HepG2 (cell line): ENCODE measurements around the gene RBSN. TPM values are rescaled to one million over a fixed set of nuclear protein-coding genes. Genes with fewer than 3 reads are reported as not detected.
A peak's percentile ranks its signal among the peaks of the same experiment; 100 is the strongest.

ENCODE experiments used
- FLYWCH1 ChIP-seq: sonication (generic); formaldehyde crosslinking; IDR thresholded peaks from 2 replicates; pipeline ENCODE4 v1.8.1; 2023; ENCODE audit warnings: mild to moderate bottlenecking, missing genetic modification reagents
- HOXD1 ChIP-seq: sonication (generic); formaldehyde crosslinking; IDR thresholded peaks from 2 replicates; pipeline ENCODE4 v1.5.0; 2020; ENCODE audit warnings: missing genetic modification reagents
- IRF2 ChIP-seq: IDR thresholded peaks from 2 replicates; pipeline ENCODE4 v1.6.1; 2018; ENCODE audit warnings: missing genetic modification reagents, missing compliant biosample characterization
- JUN ChIP-seq: sonication (generic); formaldehyde crosslinking; IDR thresholded peaks from 2 replicates; pipeline ENCODE4 v1.4.0; 2020; ENCODE audit warnings: mild to moderate bottlenecking, missing genetic modification reagents
- ONECUT2 ChIP-seq: sonication (generic); formaldehyde crosslinking; IDR thresholded peaks from 2 replicates; pipeline ENCODE4 v1.4.0; 2020; ENCODE audit warnings: missing genetic modification reagents
- RFX1 ChIP-seq: fragments of 450-650 bp; IDR thresholded peaks from 2 replicates; pipeline ENCODE4 v1.6.1; 2017
- RFXANK ChIP-seq: IDR thresholded peaks from 2 replicates; pipeline ENCODE4 v1.6.1; 2016
- RORA ChIP-seq: sonication (generic); formaldehyde crosslinking; IDR thresholded peaks from 2 replicates; pipeline ENCODE4 v1.5.0; 2020; ENCODE audit warnings: mild to moderate bottlenecking, missing genetic modification reagents, moderate library complexity
- TEAD3 ChIP-seq: optimal IDR thresholded peaks from 2 replicates; pipeline ENCODE3; 2016; ENCODE audit warnings: borderline replicate concordance
- THYN1 ChIP-seq: sonication (generic); formaldehyde crosslinking; IDR thresholded peaks from 2 replicates; pipeline ENCODE4 v1.8.1; 2023; ENCODE audit warnings: low read depth, mild to moderate bottlenecking, moderate library complexity, missing genetic modification reagents, borderline replicate concordance
- ZFP41 ChIP-seq: sonication (generic); formaldehyde crosslinking; IDR thresholded peaks from 2 replicates; pipeline ENCODE4 v1.4.0; 2020; ENCODE audit warnings: mild to moderate bottlenecking, missing genetic modification reagents, borderline replicate concordance
- ZMYM4 ChIP-seq: sonication (generic); formaldehyde crosslinking; IDR thresholded peaks from 2 replicates; pipeline ENCODE4 v1.8.1; 2023; ENCODE audit warnings: mild to moderate bottlenecking, missing genetic modification reagents
- ZNF350 ChIP-seq: sonication (generic); formaldehyde crosslinking; IDR thresholded peaks from 2 replicates; pipeline ENCODE4 v1.4.0; 2020; ENCODE audit warnings: mild to moderate bottlenecking, low read depth, missing genetic modification reagents, borderline replicate concordance
- ZNF562 ChIP-seq: sonication (generic); formaldehyde crosslinking; IDR thresholded peaks from 2 replicates; pipeline ENCODE4 v1.8.0; 2022; ENCODE audit warnings: missing genetic modification reagents, borderline replicate concordance
- polyA plus RNA-seq, 8 experiments: library from polyadenylated mRNA; depleted of rRNA in 3 of 8; stranded (reverse) in 7 of 8; unstranded in 1 of 8; fragments of >200 nt; fragmentation: Illumina TruSeq in 4 of 8; extraction: Trizol in 4 of 8; gene quantifications; 2 replicates each; pipeline versions ENCODE4 v1.2.1 to v1.2.3, GENCODE V29; 2011 to 2016; ENCODE audit warnings: low read depth in 4 of 8, missing spikeins in 1 of 8, mixed read lengths in 1 of 8; ENCODE audit not compliant: insufficient read depth in 1 of 8
- total RNA-seq, 5 experiments: library from RNA; depleted of rRNA; stranded (reverse); fragments of >200 nt; fragmentation: Illumina TruSeq; extraction: Trizol; gene quantifications; 2 replicates each; pipeline ENCODE4 v1.2.3, GENCODE V29; 2016; ENCODE audit warnings: low read depth in 1 of 5
- TF ChIP-seq, protein P1 (sequence below): sonication (generic); formaldehyde crosslinking; IDR thresholded peaks from 2 replicates; pipeline ENCODE4 v1.4.0; 2020; ENCODE audit warnings: missing genetic modification reagents
- TF ChIP-seq, protein P2 (sequence below): sonication (generic); formaldehyde crosslinking; IDR thresholded peaks from 2 replicates; pipeline ENCODE4 v1.5.0; 2020; ENCODE audit warnings: mild to moderate bottlenecking, missing genetic modification reagents
- TF ChIP-seq, protein P3 (sequence below): sonication (generic); formaldehyde crosslinking; IDR thresholded peaks from 2 replicates; pipeline ENCODE4 v1.4.0; 2020; ENCODE audit warnings: missing genetic modification reagents
- TF ChIP-seq, protein P4 (sequence below): sonication (generic); formaldehyde crosslinking; IDR thresholded peaks from 2 replicates; pipeline ENCODE4 v1.4.0; 2020; ENCODE audit warnings: missing genetic modification reagents
- TF ChIP-seq, protein P5 (sequence below): sonication (generic); formaldehyde crosslinking; IDR thresholded peaks from 2 replicates; pipeline ENCODE4 v1.8.1; 2023; ENCODE audit warnings: mild to moderate bottlenecking, moderate library complexity, missing genetic modification reagents

Gene RBSN
- total and polyA plus RNA-seq, 2 of the 13 experiments (the other 11 are each of a cell fraction or from before 2014, with no cell fraction given), result 7.9 to 11.8 TPM

DNA sequence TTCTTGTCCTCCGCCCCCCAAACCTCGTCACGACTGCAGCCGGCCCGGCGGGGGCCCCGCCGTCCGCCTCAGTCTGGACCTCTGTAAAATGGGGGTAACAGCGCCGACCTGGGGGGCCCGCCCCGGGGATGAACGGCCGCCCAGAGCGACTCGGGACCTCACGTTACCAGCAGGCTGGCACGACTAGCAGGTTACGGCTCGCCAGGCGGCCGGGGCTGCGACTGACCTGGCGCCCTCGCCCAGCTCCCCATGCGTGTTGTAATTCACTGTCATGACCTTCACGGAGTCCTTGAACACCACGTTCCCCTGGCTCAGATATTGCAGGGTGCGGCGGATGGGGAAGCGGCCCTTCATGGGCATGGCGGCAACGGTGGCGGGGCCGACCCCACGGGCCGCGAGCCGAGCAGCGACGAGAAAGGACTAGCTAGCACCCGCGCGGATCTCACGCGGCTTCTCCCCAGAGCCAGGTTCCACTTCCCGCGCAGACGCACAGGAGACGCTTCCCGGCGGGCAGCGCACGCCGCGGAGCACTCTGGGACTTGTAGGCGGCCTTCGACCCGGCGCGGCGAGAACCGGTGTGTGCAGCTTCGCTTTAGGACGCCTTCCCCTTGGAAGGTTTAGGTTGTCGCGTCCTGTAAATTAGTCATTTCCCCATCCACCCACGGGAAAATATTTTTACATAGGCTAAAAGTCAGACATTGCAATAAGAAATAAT is 34.0 kb downstream of the RBSN start, which contains the start of gene MRPS25 (continued):
- TF ChIP-seq, protein P1, sequence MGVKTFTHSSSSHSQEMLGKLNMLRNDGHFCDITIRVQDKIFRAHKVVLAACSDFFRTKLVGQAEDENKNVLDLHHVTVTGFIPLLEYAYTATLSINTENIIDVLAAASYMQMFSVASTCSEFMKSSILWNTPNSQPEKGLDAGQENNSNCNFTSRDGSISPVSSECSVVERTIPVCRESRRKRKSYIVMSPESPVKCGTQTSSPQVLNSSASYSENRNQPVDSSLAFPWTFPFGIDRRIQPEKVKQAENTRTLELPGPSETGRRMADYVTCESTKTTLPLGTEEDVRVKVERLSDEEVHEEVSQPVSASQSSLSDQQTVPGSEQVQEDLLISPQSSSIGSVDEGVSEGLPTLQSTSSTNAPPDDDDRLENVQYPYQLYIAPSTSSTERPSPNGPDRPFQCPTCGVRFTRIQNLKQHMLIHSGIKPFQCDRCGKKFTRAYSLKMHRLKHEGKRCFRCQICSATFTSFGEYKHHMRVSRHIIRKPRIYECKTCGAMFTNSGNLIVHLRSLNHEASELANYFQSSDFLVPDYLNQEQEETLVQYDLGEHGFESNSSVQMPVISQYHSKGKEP, result no peak
- TF ChIP-seq, protein P2, sequence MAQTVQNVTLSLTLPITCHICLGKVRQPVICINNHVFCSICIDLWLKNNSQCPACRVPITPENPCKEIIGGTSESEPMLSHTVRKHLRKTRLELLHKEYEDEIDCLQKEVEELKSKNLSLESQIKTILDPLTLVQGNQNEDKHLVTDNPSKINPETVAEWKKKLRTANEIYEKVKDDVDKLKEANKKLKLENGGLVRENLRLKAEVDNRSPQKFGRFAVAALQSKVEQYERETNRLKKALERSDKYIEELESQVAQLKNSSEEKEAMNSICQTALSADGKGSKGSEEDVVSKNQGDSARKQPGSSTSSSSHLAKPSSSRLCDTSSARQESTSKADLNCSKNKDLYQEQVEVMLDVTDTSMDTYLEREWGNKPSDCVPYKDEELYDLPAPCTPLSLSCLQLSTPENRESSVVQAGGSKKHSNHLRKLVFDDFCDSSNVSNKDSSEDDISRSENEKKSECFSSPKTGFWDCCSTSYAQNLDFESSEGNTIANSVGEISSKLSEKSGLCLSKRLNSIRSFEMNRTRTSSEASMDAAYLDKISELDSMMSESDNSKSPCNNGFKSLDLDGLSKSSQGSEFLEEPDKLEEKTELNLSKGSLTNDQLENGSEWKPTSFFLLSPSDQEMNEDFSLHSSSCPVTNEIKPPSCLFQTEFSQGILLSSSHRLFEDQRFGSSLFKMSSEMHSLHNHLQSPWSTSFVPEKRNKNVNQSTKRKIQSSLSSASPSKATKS (CRISPR knock-in tag), result 0 out of 2 replicates have a peak, but pooled peaks have one; percentile 53
- TF ChIP-seq, protein P3, sequence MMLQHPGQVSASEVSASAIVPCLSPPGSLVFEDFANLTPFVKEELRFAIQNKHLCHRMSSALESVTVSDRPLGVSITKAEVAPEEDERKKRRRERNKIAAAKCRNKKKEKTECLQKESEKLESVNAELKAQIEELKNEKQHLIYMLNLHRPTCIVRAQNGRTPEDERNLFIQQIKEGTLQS (CRISPR knock-in tag), result no peak
- TF ChIP-seq, protein P4, sequence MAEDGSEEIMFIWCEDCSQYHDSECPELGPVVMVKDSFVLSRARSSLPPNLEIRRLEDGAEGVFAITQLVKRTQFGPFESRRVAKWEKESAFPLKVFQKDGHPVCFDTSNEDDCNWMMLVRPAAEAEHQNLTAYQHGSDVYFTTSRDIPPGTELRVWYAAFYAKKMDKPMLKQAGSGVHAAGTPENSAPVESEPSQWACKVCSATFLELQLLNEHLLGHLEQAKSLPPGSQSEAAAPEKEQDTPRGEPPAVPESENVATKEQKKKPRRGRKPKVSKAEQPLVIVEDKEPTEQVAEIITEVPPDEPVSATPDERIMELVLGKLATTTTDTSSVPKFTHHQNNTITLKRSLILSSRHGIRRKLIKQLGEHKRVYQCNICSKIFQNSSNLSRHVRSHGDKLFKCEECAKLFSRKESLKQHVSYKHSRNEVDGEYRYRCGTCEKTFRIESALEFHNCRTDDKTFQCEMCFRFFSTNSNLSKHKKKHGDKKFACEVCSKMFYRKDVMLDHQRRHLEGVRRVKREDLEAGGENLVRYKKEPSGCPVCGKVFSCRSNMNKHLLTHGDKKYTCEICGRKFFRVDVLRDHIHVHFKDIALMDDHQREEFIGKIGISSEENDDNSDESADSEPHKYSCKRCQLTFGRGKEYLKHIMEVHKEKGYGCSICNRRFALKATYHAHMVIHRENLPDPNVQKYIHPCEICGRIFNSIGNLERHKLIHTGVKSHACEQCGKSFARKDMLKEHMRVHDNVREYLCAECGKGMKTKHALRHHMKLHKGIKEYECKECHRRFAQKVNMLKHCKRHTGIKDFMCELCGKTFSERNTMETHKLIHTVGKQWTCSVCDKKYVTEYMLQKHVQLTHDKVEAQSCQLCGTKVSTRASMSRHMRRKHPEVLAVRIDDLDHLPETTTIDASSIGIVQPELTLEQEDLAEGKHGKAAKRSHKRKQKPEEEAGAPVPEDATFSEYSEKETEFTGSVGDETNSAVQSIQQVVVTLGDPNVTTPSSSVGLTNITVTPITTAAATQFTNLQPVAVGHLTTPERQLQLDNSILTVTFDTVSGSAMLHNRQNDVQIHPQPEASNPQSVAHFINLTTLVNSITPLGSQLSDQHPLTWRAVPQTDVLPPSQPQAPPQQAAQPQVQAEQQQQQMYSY (CRISPR knock-in tag), result no peak
- TF ChIP-seq RFXANK (CRISPR knock-in tag) (no peak), FLYWCH1 (CRISPR knock-in tag) (no peak), RORA (CRISPR knock-in tag) (no peak), ZNF350 (CRISPR knock-in tag) (peak; percentile 85; the same call in 1 of the 2 replicates), HOXD1 (CRISPR knock-in tag) (no peak), ONECUT2 (no peak; the same call in 1 of the 2 replicates), ZMYM4 (CRISPR knock-in tag) (no peak; the same call in none of the 2 replicates), IRF2 (CRISPR knock-in tag) (peak; percentile 91), ZNF562 (CRISPR knock-in tag) (no peak), ZFP41 (CRISPR knock-in tag) (0 out of 2 replicates have a peak, but pooled peaks have one; percentile 37), THYN1 (CRISPR knock-in tag) (no peak), TEAD3 (CRISPR knock-in tag) (peak; percentile 39), RFX1 (no peak), JUN (CRISPR knock-in tag) (peak; percentile 39; the same call in 1 of the 2 replicates)
- TF ChIP-seq, protein P5, sequence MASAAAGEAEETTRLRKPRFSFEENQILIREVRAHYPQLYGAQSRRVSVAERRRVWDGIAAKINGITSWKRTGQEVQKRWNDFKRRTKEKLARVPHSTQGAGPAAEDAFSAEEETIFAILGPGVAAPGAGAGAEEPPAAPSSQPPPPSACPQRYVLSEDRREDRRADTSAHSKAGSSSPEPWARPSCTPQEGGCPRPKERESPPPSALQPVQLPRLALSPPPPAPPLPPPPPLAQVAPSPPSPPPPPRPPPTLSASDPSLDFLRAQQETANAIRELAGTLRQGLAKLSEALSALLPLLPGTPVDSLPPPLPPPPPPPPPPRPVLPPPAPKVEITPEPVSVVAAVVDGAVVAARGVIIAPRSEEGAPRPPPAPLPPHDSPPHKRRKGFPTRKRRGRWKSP (CRISPR knock-in tag), result peak; percentile 62; the same call in 1 of the 2 replicates
